Caco-2 (cell line): ENCODE data around the gene WNT2B. TPM values are rescaled to one million over a fixed set of nuclear protein-coding genes. Genes with fewer than 3 reads are reported as not detected.
A peak's percentile ranks its signal among the peaks of the same experiment; 100 is the strongest.

Experiments used
- Bru-seq: library from RNA; stranded (reverse); fragments of 400-500 nt; gene quantifications from one replicate; lab custom pipeline; 2021; lab: Mats Ljungman, UMichigan
- BruChase-seq, 2 experiments: library from RNA; stranded (reverse); fragments of 400-500 nt; gene quantifications; one replicate each; lab custom pipeline; 2021; lab: Mats Ljungman, UMichigan
- BruUV-seq: library from RNA; stranded (reverse); fragments of 400-500 nt; replicated peaks from 2 replicates; lab custom pipeline; 2021; lab: Mats Ljungman, UMichigan
- CTCF ChIA-PET: fragments of 300-600 bp; sonication (Branson Sonifier 250); formaldehyde crosslinking; loops from one replicate; lab custom pipeline; 2022; ENCODE audit warnings: antibody characterized with exemption; lab: Charles Lee
- POLR2A ChIA-PET: fragments of 300-600 bp; sonication (Branson Sonifier 250); formaldehyde crosslinking; loops from one replicate; lab custom pipeline; 2022; ENCODE audit warnings: antibody characterized with exemption; lab: Charles Lee
- DNase-seq, 2 experiments: peaks; one replicate each; pipeline versions ENCODE4 v3.0.0 to v3.0.0-alpha.2; 2020 to 2022
- H3K27me3 ChIP-seq: replicated peaks from 2 replicates; pipeline ENCODE4 v1.6.0; 2011; ENCODE audit warnings: low read length; ENCODE audit not compliant: control insufficient read depth, insufficient read depth
- H3K36me3 ChIP-seq: 2 replicates; pipeline ENCODE4 v1.5.1; 2011; ENCODE audit warnings: low read length; ENCODE audit not compliant: control insufficient read depth, insufficient read depth
- H3K4me1 ChIP-seq: fragments of 250-450 bp; sonication (Bioruptor Pico); 2 replicates; pipeline ENCODE4 v1.5.1; 2020; ENCODE audit warnings: mild to moderate bottlenecking
- H3K4me3 ChIP-seq: 2 replicates; pipeline ENCODE4 v1.5.1; 2011; ENCODE audit warnings: low read depth, mild to moderate bottlenecking, control low read depth, low read length
- H3K9me3 ChIP-seq: fragments of 250-450 bp; sonication (Bioruptor Pico); 2 replicates; pipeline ENCODE4 v1.5.1; 2020; ENCODE audit warnings: mild to moderate bottlenecking, moderate library complexity
- H3K27ac Mint-ChIP-seq: one replicate; pipeline ENCODE4 v1.8.0; 2022; ENCODE audit warnings: mixed read lengths; ENCODE audit not compliant: unreplicated experiment
- H3K27me3 Mint-ChIP-seq: one replicate; pipeline ENCODE4 v1.8.0; 2022; ENCODE audit warnings: mixed read lengths; ENCODE audit not compliant: insufficient read depth, unreplicated experiment
- H3K36me3 Mint-ChIP-seq: one replicate; pipeline ENCODE4 v1.8.0; 2022; ENCODE audit warnings: mild to moderate bottlenecking, mixed read lengths; ENCODE audit not compliant: insufficient read depth, unreplicated experiment
- H3K4me1 Mint-ChIP-seq: one replicate; pipeline ENCODE4 v1.8.0; 2022; ENCODE audit warnings: low read depth, mixed read lengths; ENCODE audit not compliant: unreplicated experiment
- H3K4me3 Mint-ChIP-seq: one replicate; pipeline ENCODE4 v1.8.0; 2022; ENCODE audit warnings: mild to moderate bottlenecking, moderate library complexity, mixed read lengths; ENCODE audit not compliant: unreplicated experiment
- H3K9me3 Mint-ChIP-seq: one replicate; pipeline ENCODE4 v1.8.0; 2022; ENCODE audit warnings: mixed read lengths; ENCODE audit not compliant: unreplicated experiment
- intact Hi-C: fragments of 100-400 bp; cut with micrococcal nuclease; formaldehyde crosslinking; loops from one replicate; pipeline ENCODE4 v1.10.0; 2022; ENCODE audit not compliant: unreplicated experiment
- long read RNA-seq: library from polyadenylated mRNA; stranded (forward); transcript quantifications from one replicate; pipeline ENCODE4 v2.0.0, GENCODE V29; 2022
- total RNA-seq: library from RNA; stranded (reverse); gene quantifications from 2 replicates; pipeline ENCODE4 v1.2.3, GENCODE V29; 2022
- TF ChIP-seq, protein P1 (sequence below), 2 experiments: fragments of 200-600 bp in 1 of 2; IDR thresholded peaks; 1 replicate in 1 of 2; 2 replicates in 1 of 2; pipeline versions ENCODE4 v1.5.1 to v1.8.0; 2011 to 2022; ENCODE audit warnings: antibody characterized with exemption in 1 of 2, control low read depth in 1 of 2, inconsistent platforms in 1 of 2, low read depth in 1 of 2, low read length in 1 of 2, mild to moderate bottlenecking in 1 of 2, moderate library complexity in 1 of 2; ENCODE audit not compliant: insufficient read depth in 1 of 2, severe bottlenecking in 1 of 2, unreplicated experiment in 1 of 2

Gene WNT2B
- total RNA-seq (0.46 and 0.70 TPM in 2 replicates), Bru-seq, nascent RNA (percentile 33 among the genes with signal in this experiment), BruChase-seq, experiment 1, labeled RNA remaining after a 2-hour chase (percentile 35 among the genes with signal in this experiment), BruChase-seq, experiment 2, labeled RNA remaining after a 6-hour chase (percentile 36 among the genes with signal in this experiment)
- long read RNA-seq, partial matches to known transcripts, result 0 of 1 reads
- long read RNA-seq, other reads (novel, unspliced or antisense), result 1 of 1 reads

DNA sequence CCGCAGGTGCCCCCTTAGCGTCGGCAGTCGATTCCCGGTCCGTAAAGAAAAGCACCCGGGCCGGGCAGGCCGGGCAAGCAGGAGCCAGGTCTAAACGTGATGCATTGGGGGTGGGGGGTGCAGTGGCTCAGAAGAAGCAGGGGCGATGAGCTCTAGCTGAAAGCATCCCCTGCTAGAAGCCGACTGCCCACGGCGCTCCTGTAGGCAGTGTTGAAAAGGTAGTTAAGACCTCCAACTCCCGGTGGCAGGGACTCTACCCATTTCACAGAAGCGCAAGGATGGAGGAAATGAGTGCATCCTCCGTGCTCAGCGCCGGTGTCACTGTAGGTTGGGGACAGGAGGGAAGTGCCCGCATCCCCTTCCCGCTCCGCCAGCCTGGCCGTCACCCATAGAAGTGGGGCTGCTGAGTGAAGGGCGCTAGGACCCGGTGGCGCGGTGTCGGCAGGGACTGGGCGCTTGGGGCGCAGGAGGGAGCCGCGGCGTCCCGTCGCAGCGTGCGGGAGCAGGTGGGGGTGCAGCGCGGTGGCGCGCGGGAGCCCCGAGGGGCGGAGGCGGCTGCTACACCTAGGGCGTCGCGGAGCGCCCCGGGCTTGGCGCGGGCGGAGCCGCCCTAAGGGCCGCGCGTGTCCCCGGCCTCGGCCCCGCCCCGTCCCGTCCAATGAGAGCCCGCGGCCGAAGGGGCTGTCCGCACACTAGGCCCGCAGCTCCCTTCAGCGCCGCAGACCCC, at the start of gene WNT2B:
TSS of gene WNT2B (plus strand) at position 688 of the 727 bp plus-strand sequence. CDS start 298 bp downstream, outside the sequence.
- POLR2A ChIA-PET, result no interaction called here
- intact Hi-C loops, result no loop called here
- Histone ChIP-seq H3K27me3 (no peaks in the 10 kb centered on the region), H3K9me3 (no peaks in the 10 kb centered on the region), H3K4me1 (no peaks in the 10 kb centered on the region), H3K36me3 (no peaks in the 10 kb centered on the region), H3K4me3 (peak within 1 kb of the TSS; percentile 49)
- CTCF ChIA-PET, result interaction anchor here (0.7 kb wide), 1 partner anchor 139 kb away, joined by 5 read pairs; no protein-coding TSS in a partner anchor
- BruUV-seq, result no TSS peak
- no peak within 1 kb of the TSS for H3K27ac Mint-ChIP-seq
- DNase-seq, result peak in 1 of 2 experiments; percentile 29
- peaks cover 10% of the 10 kb centered on the region for H3K27me3 Mint-ChIP-seq
- TF ChIP-seq, protein P1, sequence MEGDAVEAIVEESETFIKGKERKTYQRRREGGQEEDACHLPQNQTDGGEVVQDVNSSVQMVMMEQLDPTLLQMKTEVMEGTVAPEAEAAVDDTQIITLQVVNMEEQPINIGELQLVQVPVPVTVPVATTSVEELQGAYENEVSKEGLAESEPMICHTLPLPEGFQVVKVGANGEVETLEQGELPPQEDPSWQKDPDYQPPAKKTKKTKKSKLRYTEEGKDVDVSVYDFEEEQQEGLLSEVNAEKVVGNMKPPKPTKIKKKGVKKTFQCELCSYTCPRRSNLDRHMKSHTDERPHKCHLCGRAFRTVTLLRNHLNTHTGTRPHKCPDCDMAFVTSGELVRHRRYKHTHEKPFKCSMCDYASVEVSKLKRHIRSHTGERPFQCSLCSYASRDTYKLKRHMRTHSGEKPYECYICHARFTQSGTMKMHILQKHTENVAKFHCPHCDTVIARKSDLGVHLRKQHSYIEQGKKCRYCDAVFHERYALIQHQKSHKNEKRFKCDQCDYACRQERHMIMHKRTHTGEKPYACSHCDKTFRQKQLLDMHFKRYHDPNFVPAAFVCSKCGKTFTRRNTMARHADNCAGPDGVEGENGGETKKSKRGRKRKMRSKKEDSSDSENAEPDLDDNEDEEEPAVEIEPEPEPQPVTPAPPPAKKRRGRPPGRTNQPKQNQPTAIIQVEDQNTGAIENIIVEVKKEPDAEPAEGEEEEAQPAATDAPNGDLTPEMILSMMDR (IDR thresholded peaks at IDR 0.05; ENCODE audit: insufficient read depth in 1 of 2, low read depth in 1 of 2, low read length in 1 of 2, severe bottlenecking in 1 of 2, unreplicated experiment in 1 of 2), result no peak
- H3K36me3 Mint-ChIP-seq, result no peaks in the 10 kb centered on the region
- H3K9me3 Mint-ChIP-seq, result no peaks in the 10 kb centered on the region
- no peaks in the 10 kb centered on the region for H3K4me1 Mint-ChIP-seq
- H3K4me3 Mint-ChIP-seq, result peak within 1 kb of the TSS; percentile 71

DNA sequence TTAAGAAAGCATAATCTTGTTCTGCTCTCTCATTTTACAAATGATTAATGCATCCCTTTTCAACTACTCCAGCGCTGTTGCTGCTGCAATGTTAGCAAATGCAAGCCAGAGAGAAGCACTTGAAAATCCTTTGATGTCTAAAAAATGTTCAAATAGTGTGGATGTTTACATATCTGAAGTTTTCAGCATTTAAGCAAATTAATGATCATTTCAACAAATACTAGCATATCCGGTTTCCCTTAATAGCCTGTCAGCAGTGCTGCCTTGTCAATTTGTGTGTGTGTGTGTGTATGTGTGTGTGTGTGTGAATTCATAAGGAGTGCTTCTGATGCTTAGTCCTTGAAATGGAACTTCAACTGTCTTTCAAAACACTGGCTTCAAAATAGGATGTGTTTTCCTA, 48.1 kb upstream of the WNT2B start:
- no peaks in the 10 kb centered on the region for H3K27me3 Mint-ChIP-seq
- H3K36me3 Mint-ChIP-seq, result peaks cover 13% of the 10 kb centered on the region
- no peaks in the 10 kb centered on the region for H3K36me3 ChIP-seq
- H3K9me3 Mint-ChIP-seq, result no peaks in the 10 kb centered on the region
- POLR2A ChIA-PET, result no interaction called here
- no peak overlapping the region for H3K4me3 Mint-ChIP-seq
- CTCF ChIA-PET, result no interaction called here
- no TSS peak for BruUV-seq
- H3K4me1 Mint-ChIP-seq, result peaks cover 7% of the 10 kb centered on the region
- H3K27ac Mint-ChIP-seq, result no peak overlapping the region
- no peak for DNase-seq
- H3K4me1 ChIP-seq, result peaks cover 2% of the 10 kb centered on the region; the same call in 1 of the 2 replicates
- no peaks in the 10 kb centered on the region for H3K27me3 ChIP-seq
- TF ChIP-seq, protein P1 (IDR thresholded peaks at IDR 0.05; ENCODE audit: insufficient read depth in 1 of 2, low read depth in 1 of 2, low read length in 1 of 2, severe bottlenecking in 1 of 2, unreplicated experiment in 1 of 2), result no peak
- no peaks in the 10 kb centered on the region for H3K9me3 ChIP-seq
- intact Hi-C loops, result no loop called here
- H3K4me3 ChIP-seq, result no peak overlapping the region

- H3K4me1 ChIP-seq, result peaks cover 5% of the 10 kb centered on the region; the same call in 1 of the 2 replicates
- H3K36me3 Mint-ChIP-seq, result peaks cover 13% of the 10 kb centered on the region
- no peak overlapping the region for H3K4me3 ChIP-seq
- no peaks in the 10 kb centered on the region for H3K36me3 ChIP-seq
- ChIA-PET CTCF (interaction anchor here (0.9 kb wide), 1 partner anchor 70 kb away, joined by 3 read pairs; no protein-coding TSS in a partner anchor), POLR2A (no interaction called here)
- H3K4me3 Mint-ChIP-seq, result no peak overlapping the region
- peaks cover 8% of the 10 kb centered on the region for H3K4me1 Mint-ChIP-seq
- H3K27me3 Mint-ChIP-seq, result no peaks in the 10 kb centered on the region
- TF ChIP-seq, protein P1 (IDR thresholded peaks at IDR 0.05; ENCODE audit: insufficient read depth in 1 of 2, low read depth in 1 of 2, low read length in 1 of 2, severe bottlenecking in 1 of 2, unreplicated experiment in 1 of 2), result no peak
- no peaks in the 10 kb centered on the region for H3K9me3 ChIP-seq
- no peak for DNase-seq
- intact Hi-C loops, result no loop called here
- H3K9me3 Mint-ChIP-seq, result no peaks in the 10 kb centered on the region
- no peaks in the 10 kb centered on the region for H3K27me3 ChIP-seq
- no peak overlapping the region for H3K27ac Mint-ChIP-seq
- no TSS peak for BruUV-seq
Observed at GRCh38 chr1:112461200-112461871, 47.4 kb upstream of the WNT2B start.
